Activated CD4-positive, alpha-beta memory T cell treated with anti-CD3 and anti-CD28 coated beads, Interleukin-2, amount 10 ng/mL, durations not matched to agents 7 days and 5 days (primary cell): Measurements from ENCODE around the gene GYG2. TPM values are rescaled to one million over a fixed set of nuclear protein-coding genes. Genes with fewer than 3 reads are reported as not detected.
"Not testable (repeated sequence)": the region's sequence is repeated elsewhere in the genome, so short reads cannot be mapped to it uniquely, and the experiment has no call there.

ENCODE experiments used
- CTCF ChIA-PET: fragments of 350-600 bp; sonication (Branson Sonifier 250); formaldehyde crosslinking; loops from one replicate; lab custom pipeline; 2021; ENCODE audit warnings: antibody characterized with exemption, inconsistent platforms; lab: Charles Lee
- POLR2A ChIA-PET: fragments of 350-600 bp; sonication (Branson Sonifier 250); formaldehyde crosslinking; loops from one replicate; lab custom pipeline; 2021; ENCODE audit warnings: antibody characterized with exemption; lab: Charles Lee
- DNase-seq: peaks from one replicate; pipeline ENCODE4 v3.0.0-alpha.2; 2020
- H3K27ac Mint-ChIP-seq: one replicate; pipeline ENCODE4 v1.8.0; 2021; ENCODE audit warnings: mild to moderate bottlenecking, mixed read lengths
- H3K27me3 Mint-ChIP-seq: one replicate; pipeline ENCODE4 v1.8.0; 2021; ENCODE audit warnings: mixed read lengths
- H3K36me3 Mint-ChIP-seq: one replicate; pipeline ENCODE4 v1.8.0; 2021; ENCODE audit warnings: low read depth, mixed read lengths
- H3K4me1 Mint-ChIP-seq: one replicate; pipeline ENCODE4 v1.8.0; 2021; ENCODE audit warnings: mixed read lengths
- H3K4me3 Mint-ChIP-seq: one replicate; pipeline ENCODE4 v1.8.0; 2021; ENCODE audit warnings: mild to moderate bottlenecking, mixed read lengths
- H3K9me3 Mint-ChIP-seq: one replicate; pipeline ENCODE4 v1.8.0; 2021; ENCODE audit warnings: mixed read lengths
- total RNA-seq, 2 experiments: library from RNA; stranded (reverse); gene quantifications; one replicate each; pipeline ENCODE4 v1.2.3, GENCODE V29; 2021

Gene GYG2
- total RNA-seq, 2 experiments from 2014 or later, result not detected

- H3K4me1 Mint-ChIP-seq, H3K27me3 Mint-ChIP-seq, H3K9me3 Mint-ChIP-seq, DNase-seq, CTCF ChIA-PET, H3K36me3 Mint-ChIP-seq, H3K27ac Mint-ChIP-seq, POLR2A ChIA-PET, H3K4me3 Mint-ChIP-seq: not testable (repeated sequence)
Measured at GRCh38 chrX:2799980-2800379, 28.8 kb upstream of the GYG2 start.

GRCh38 chrX:2801223-2801622 lies 27.5 kb upstream of the GYG2 start:
- Mint-ChIP-seq H3K27me3 (no peaks in the 10 kb centered on the region), H3K27ac (no peak overlapping the region)
- CTCF ChIA-PET, result no interaction called here

GRCh38 chrX:2802376-2803090 lies 26.2 kb upstream of the GYG2 start:
- H3K4me1 Mint-ChIP-seq, DNase-seq, H3K36me3 Mint-ChIP-seq, POLR2A ChIA-PET, H3K27ac Mint-ChIP-seq, H3K27me3 Mint-ChIP-seq, H3K4me3 Mint-ChIP-seq, CTCF ChIA-PET, H3K9me3 Mint-ChIP-seq: not testable (repeated sequence)

More at GRCh38 chrX:2801223-2801622, 27.5 kb upstream of the GYG2 start:
- no peak for DNase-seq
- no peaks in the 10 kb centered on the region for H3K9me3 Mint-ChIP-seq
- H3K4me3 Mint-ChIP-seq, result no peak overlapping the region
- no peaks in the 10 kb centered on the region for H3K4me1 Mint-ChIP-seq
- no peaks in the 10 kb centered on the region for H3K36me3 Mint-ChIP-seq
- POLR2A ChIA-PET, result no interaction called here

GRCh38 chrX:2803486-2803885 lies 25.2 kb upstream of the GYG2 start:
- H3K9me3 Mint-ChIP-seq, H3K27me3 Mint-ChIP-seq, DNase-seq, H3K27ac Mint-ChIP-seq, H3K36me3 Mint-ChIP-seq, CTCF ChIA-PET, H3K4me1 Mint-ChIP-seq, H3K4me3 Mint-ChIP-seq, POLR2A ChIA-PET: not testable (repeated sequence)

- H3K36me3 Mint-ChIP-seq, H3K9me3 Mint-ChIP-seq, DNase-seq, H3K4me1 Mint-ChIP-seq, H3K4me3 Mint-ChIP-seq, H3K27me3 Mint-ChIP-seq, POLR2A ChIA-PET, H3K27ac Mint-ChIP-seq, CTCF ChIA-PET: not testable (repeated sequence)
Measured at GRCh38 chrX:2804106-2804843, 24.5 kb upstream of the GYG2 start.

- H3K4me3 Mint-ChIP-seq, H3K36me3 Mint-ChIP-seq, H3K9me3 Mint-ChIP-seq, H3K27ac Mint-ChIP-seq, POLR2A ChIA-PET, H3K27me3 Mint-ChIP-seq, CTCF ChIA-PET, H3K4me1 Mint-ChIP-seq, DNase-seq: not testable (repeated sequence)
Measured at GRCh38 chrX:2804858-2805257, 23.9 kb upstream of the GYG2 start.

- Mint-ChIP-seq H3K27me3 (peaks cover 7% of the 10 kb centered on the region), H3K4me3 (no peak overlapping the region)
Measured at GRCh38 chrX:2811271-2811670, 17.5 kb upstream of the GYG2 start.

GRCh38 chrX:2812161-2812907 lies 16.4 kb upstream of the GYG2 start:
- H3K4me1 Mint-ChIP-seq, POLR2A ChIA-PET, CTCF ChIA-PET, H3K9me3 Mint-ChIP-seq, H3K4me3 Mint-ChIP-seq, H3K27me3 Mint-ChIP-seq, H3K36me3 Mint-ChIP-seq, H3K27ac Mint-ChIP-seq: not testable (repeated sequence)
- DNase-seq, result peak; percentile 39

More at GRCh38 chrX:2811271-2811670, 17.5 kb upstream of the GYG2 start:
- ChIA-PET CTCF (no interaction called here), POLR2A (no interaction called here)
- Mint-ChIP-seq H3K36me3 (no peaks in the 10 kb centered on the region), H3K27ac (no peak overlapping the region), H3K9me3 (no peaks in the 10 kb centered on the region), H3K4me1 (peaks cover 2% of the 10 kb centered on the region)
- no peak for DNase-seq

GRCh38 chrX:2817036-2817435 lies 11.7 kb upstream of the GYG2 start:
- Mint-ChIP-seq H3K4me1 (peaks cover 8% of the 10 kb centered on the region), H3K36me3 (no peaks in the 10 kb centered on the region), H3K27ac (no peak overlapping the region), H3K4me3 (no peak overlapping the region), H3K27me3 (peaks cover 7% of the 10 kb centered on the region), H3K9me3 (no peaks in the 10 kb centered on the region)
- ChIA-PET CTCF (no interaction called here), POLR2A (no interaction called here)
- no peak for DNase-seq

- H3K4me3 Mint-ChIP-seq, result no peak overlapping the region
- no peaks in the 10 kb centered on the region for H3K9me3 Mint-ChIP-seq
- ChIA-PET POLR2A (no interaction called here), CTCF (no interaction called here)
- peaks cover 6% of the 10 kb centered on the region for H3K4me1 Mint-ChIP-seq
- H3K27me3 Mint-ChIP-seq, result peaks cover 3% of the 10 kb centered on the region
- H3K36me3 Mint-ChIP-seq, result no peaks in the 10 kb centered on the region
- no peak overlapping the region for H3K27ac Mint-ChIP-seq
- no peak for DNase-seq
Measured at GRCh38 chrX:2819345-2820135, 9.2 kb upstream of the GYG2 start.

- POLR2A ChIA-PET, result no interaction called here
- Mint-ChIP-seq H3K4me1 (peaks cover 6% of the 10 kb centered on the region), H3K4me3 (no peak overlapping the region), H3K9me3 (no peaks in the 10 kb centered on the region), H3K27ac (no peak overlapping the region), H3K36me3 (no peaks in the 10 kb centered on the region), H3K27me3 (no peaks in the 10 kb centered on the region)
- peak; percentile 16 for DNase-seq
- CTCF ChIA-PET, result no interaction called here
Measured at GRCh38 chrX:2820136-2820771, 8.5 kb upstream of the GYG2 start.

- H3K4me3 Mint-ChIP-seq, result no peak overlapping the region
- no peaks in the 10 kb centered on the region for H3K36me3 Mint-ChIP-seq
- H3K4me1 Mint-ChIP-seq, result peaks cover 6% of the 10 kb centered on the region
- H3K27me3 Mint-ChIP-seq, result no peaks in the 10 kb centered on the region
- CTCF ChIA-PET, result no interaction called here
- no peak for DNase-seq
- H3K9me3 Mint-ChIP-seq, result no peaks in the 10 kb centered on the region
- H3K27ac Mint-ChIP-seq, result no peak overlapping the region
- POLR2A ChIA-PET, result no interaction called here
Measured at GRCh38 chrX:2823795-2824386, 4.8 kb upstream of the GYG2 start.
